Left lung (tissue), 10 donors: ENCODE measurements around the gene RAB1B. TPM values are rescaled to one million over a fixed set of nuclear protein-coding genes. Genes with fewer than 3 reads are reported as not detected.

Experiments used
- ATAC-seq: fragments of 200-7000 bp; cut with Tn5 transposase; one replicate; pipeline ENCODE4 v1.9.1; 2020; ENCODE audit warnings: moderate library complexity
- DNase-seq, 4 donors: peaks; one replicate each; pipeline ENCODE4 v3.0.0-alpha.2; 2013 to 2020
- H3K27ac ChIP-seq, 2 donors: fragments of 200-600 bp; sonication (generic) in 1 of 2; one replicate each; pipeline versions ENCODE4 v1.5.0 to v1.8.0; 2020 to 2021
- H3K27me3 ChIP-seq, 2 donors: fragments of 200-600 bp; sonication (generic) in 1 of 2; one replicate each; pipeline versions ENCODE4 v1.5.0 to v1.8.0; 2020 to 2021
- H3K36me3 ChIP-seq, 2 donors: fragments of 200-600 bp; sonication (generic) in 1 of 2; one replicate each; pipeline versions ENCODE4 v1.5.0 to v1.8.0; 2020 to 2021
- H3K4me1 ChIP-seq, 2 donors: fragments of 200-600 bp; one replicate each; pipeline ENCODE4 v1.8.0; 2021
- H3K4me3 ChIP-seq, 2 donors: fragments of 200-600 bp; sonication (generic) in 1 of 2; one replicate each; pipeline versions ENCODE4 v1.5.0 to v1.8.0; 2020 to 2021; ENCODE audit warnings: mild to moderate bottlenecking in 1 of 2
- H3K9me3 ChIP-seq, 2 donors: fragments of 200-600 bp; sonication (generic) in 1 of 2; one replicate each; pipeline versions ENCODE4 v1.5.0 to v1.8.0; 2020 to 2021
- CTCF ChIP-seq, 2 donors: fragments of 200-600 bp; sonication (generic) in 1 of 2; IDR thresholded peaks; one replicate each; pipeline versions ENCODE4 v1.5.0 to v1.8.0; 2021; ENCODE audit warnings: antibody characterized with exemption in 2 of 2
- intact Hi-C, 2 donors: fragments of 100-400 bp; cut with DNase I; formaldehyde crosslinking; loops; one replicate each; pipeline versions ENCODE4 v1.11.2 to v1.14.2; 2022
- polyA plus RNA-seq, 6 donors: library from polyadenylated mRNA; unstranded; fragments of 120-200 nt; gene quantifications; one replicate each; pipeline ENCODE4 v1.2.1, GENCODE V29; 2013; ENCODE audit not compliant: insufficient read length in 6 of 6
- total RNA-seq, 2 donors: library from RNA; stranded (reverse); fragmentation: NEBNext Ultra II Directional; extraction: Animal tissue kit (Norgen Biotek cat#: 25700); gene quantifications; one replicate each; pipeline ENCODE4 v1.2.1, GENCODE V29; 2021
- donor health status: DM: no; HTN: yes; CAD: no.
- donor health status: DM: no; HTN: no; CAD: no.

Gene RAB1B
- total and polyA plus RNA-seq, 8 donors: 114 to 154 (median 132) TPM

- Histone ChIP-seq H3K27ac (peak overlapping the region; percentile 93 to 94), H3K36me3 (peaks cover 0 to 42% of the 10 kb centered on the region in 2 donors), H3K27me3 (no peaks in the 10 kb centered on the region), H3K9me3 (no peaks in the 10 kb centered on the region), H3K4me3 (peak overlapping the region; percentile 41 to 95), H3K4me1 (peaks cover 9 to 30% of the 10 kb centered on the region in 2 donors)
- ATAC-seq (peak; percentile 87), DNase-seq (peak; percentile 88 to 97 (median 92))
- intact Hi-C loops: no loop called here
- TF ChIP-seq CTCF (IDR thresholded peaks at IDR 0.05): no peak
These were observed 828 bp upstream of the RAB1B start for GRCh38 chr11:66267379-66268243.

- DNase-seq (peak in 2 of 4 donors; percentile 16 to 61), ATAC-seq (no peak)
- H3K4me1 ChIP-seq: peaks cover 9 to 30% of the 10 kb centered on the region in 2 donors
- H3K36me3 ChIP-seq: peaks cover 0 to 45% of the 10 kb centered on the region in 2 donors
- H3K9me3 ChIP-seq: no peaks in the 10 kb centered on the region
- TF ChIP-seq CTCF (IDR thresholded peaks at IDR 0.05): no peak
- intact Hi-C loops: no loop called here
- peak overlapping the region; percentile 95 to 97 for H3K4me3 ChIP-seq
- peak overlapping the region; percentile 93 to 94 for H3K27ac ChIP-seq
- H3K27me3 ChIP-seq: no peaks in the 10 kb centered on the region
These were observed 790 bp downstream of the RAB1B start for GRCh38 chr11:66268952-66269905.

- intact Hi-C loops: no loop called here
- peaks cover 0 to 55% of the 10 kb centered on the region in 2 donors for H3K36me3 ChIP-seq
- no peak overlapping the region for H3K27ac ChIP-seq
- H3K9me3 ChIP-seq: no peaks in the 10 kb centered on the region
- ATAC-seq (no peak), DNase-seq (no peak)
- no peaks in the 10 kb centered on the region for H3K27me3 ChIP-seq
- no peak for TF ChIP-seq CTCF (IDR thresholded peaks at IDR 0.05)
- peaks cover 8 to 30% of the 10 kb centered on the region in 2 donors for H3K4me1 ChIP-seq
- H3K4me3 ChIP-seq: no peak overlapping the region
These were observed 3.4 kb downstream of the RAB1B start for GRCh38 chr11:66271816-66272215.

GRCh38 chr11:66272596-66272995, 4.2 kb downstream of the RAB1B start:
- Histone ChIP-seq H3K4me1 (peaks cover 8 to 32% of the 10 kb centered on the region in 2 donors), H3K36me3 (peaks cover 0 to 58% of the 10 kb centered on the region in 2 donors), H3K27ac (no peak overlapping the region), H3K27me3 (peaks cover 0 to 3% of the 10 kb centered on the region in 2 donors), H3K4me3 (no peak overlapping the region), H3K9me3 (no peaks in the 10 kb centered on the region)
- ATAC-seq (no peak), DNase-seq (no peak)
- TF ChIP-seq CTCF (IDR thresholded peaks at IDR 0.05): no peak
- intact Hi-C loops: no loop called here
